Lower leg skin (tissue), 3 donors: Measurements from ENCODE around the gene AKAP6.

Experiments
- CTCF ChIP-seq, 3 donors: fragments of 450-650 bp; IDR thresholded peaks; one replicate each; pipeline ENCODE4 v1.5.1; 2016; ENCODE audit warnings: antibody characterized with exemption in 3 of 3, mild to moderate bottlenecking in 3 of 3, moderate library complexity in 2 of 3
- POLR2A ChIP-seq, 2 donors: fragments of 450-650 bp; IDR thresholded peaks; one replicate each; pipeline ENCODE4 v1.6.1; 2016 to 2017; ENCODE audit warnings: antibody characterized with exemption in 2 of 2, mild to moderate bottlenecking in 1 of 2, moderate library complexity in 1 of 2

- TF ChIP-seq POLR2A (IDR thresholded peaks at IDR 0.05) (no peak), CTCF (IDR thresholded peaks at IDR 0.05) (no peak)
Observed at GRCh38 chr14:32818581-32818980, 489.5 kb downstream of the AKAP6 start.
